Effector memory CD4-positive, alpha-beta T cell (primary cell): ENCODE measurements around the gene VIT.

Experiments
- DNase-seq, 3 donors: peaks; one replicate each; pipeline ENCODE4 v3.0.0-alpha.2; 2020
- H3K27ac ChIP-seq: 2 replicates; pipeline ENCODE4 v1.7.0; 2013; ENCODE audit warnings: mild to moderate bottlenecking, low read length, moderate library complexity; ENCODE audit not compliant: insufficient read depth, poor library complexity, severe bottlenecking
- H3K27me3 ChIP-seq: replicated peaks from 2 replicates; pipeline ENCODE4 v1.7.0; 2013; ENCODE audit warnings: mild to moderate bottlenecking, low read length; ENCODE audit not compliant: insufficient read depth, control insufficient read depth, poor library complexity, severe bottlenecking
- H3K36me3 ChIP-seq: 2 replicates; pipeline ENCODE4 v1.7.0; 2013; ENCODE audit warnings: mild to moderate bottlenecking, low read length, moderate library complexity; ENCODE audit not compliant: control insufficient read depth, insufficient read depth
- H3K4me1 ChIP-seq: 2 replicates; pipeline ENCODE4 v1.7.0; 2013; ENCODE audit warnings: low read length, mild to moderate bottlenecking; ENCODE audit not compliant: control insufficient read depth, insufficient read depth, poor library complexity, severe bottlenecking
- H3K4me3 ChIP-seq: 2 replicates; pipeline ENCODE4 v1.7.0; 2013; ENCODE audit warnings: low read length, low read depth, mild to moderate bottlenecking; ENCODE audit not compliant: insufficient read depth, poor library complexity, severe bottlenecking
- H3K9me3 ChIP-seq: 2 replicates; pipeline ENCODE4 v1.7.0; 2013; ENCODE audit warnings: mild to moderate bottlenecking, low read length, moderate library complexity; ENCODE audit not compliant: control insufficient read depth

Gene VIT

DNA sequence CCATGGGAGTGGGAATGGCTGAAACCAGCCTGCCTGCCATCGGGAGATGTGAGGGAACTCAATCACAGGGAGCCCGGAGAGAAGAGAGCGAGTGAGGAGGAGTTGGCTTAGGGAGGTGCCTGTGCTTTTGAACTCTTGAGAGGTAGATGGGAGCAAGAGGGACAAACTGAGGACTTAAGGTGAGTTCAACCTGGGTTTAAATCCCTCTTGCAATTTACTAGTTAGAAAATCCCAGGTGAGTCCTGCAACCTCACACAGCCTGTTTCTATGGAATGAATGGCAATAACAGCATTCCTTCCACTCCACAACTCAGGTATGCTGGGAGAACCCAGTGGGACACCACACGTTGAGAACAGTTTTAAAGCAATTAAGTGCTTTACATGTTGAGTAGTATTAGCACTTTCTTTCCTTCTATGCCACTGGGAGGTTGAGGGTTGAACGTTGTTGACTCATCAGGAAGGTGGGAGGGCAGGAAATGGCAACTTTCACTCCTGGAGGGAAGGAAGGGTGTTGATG is 57.3 kb downstream of the VIT start:
- Histone ChIP-seq H3K4me3 (no peak overlapping the region), H3K27ac (no peak overlapping the region), H3K27me3 (no peaks in the 10 kb centered on the region), H3K9me3 (no peaks in the 10 kb centered on the region), H3K4me1 (no peaks in the 10 kb centered on the region), H3K36me3 (no peaks in the 10 kb centered on the region)
- no peak for DNase-seq

DNA sequence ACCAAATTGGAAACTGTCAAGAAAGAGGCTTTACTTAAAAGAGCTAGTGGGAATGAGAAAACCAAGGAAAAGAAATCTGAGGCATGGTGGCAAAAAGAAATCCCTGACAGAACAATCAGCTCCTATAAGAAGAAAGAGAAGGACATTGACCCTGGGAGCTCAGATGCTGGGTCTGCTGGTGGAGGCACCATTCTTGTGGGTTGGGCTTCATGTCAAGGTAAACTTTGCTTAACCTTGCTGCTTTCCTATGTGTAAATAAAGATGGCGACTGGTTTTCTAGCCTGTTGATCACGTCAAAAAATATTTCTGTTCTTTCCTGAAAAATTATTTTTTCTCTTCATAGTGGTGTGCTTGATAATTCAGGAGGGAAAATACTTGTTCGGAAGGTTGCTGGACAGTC is 58.1 kb downstream of the VIT start:
- H3K4me1 ChIP-seq: no peaks in the 10 kb centered on the region
- no peaks in the 10 kb centered on the region for H3K36me3 ChIP-seq
- H3K27ac ChIP-seq: no peak overlapping the region
- no peak overlapping the region for H3K4me3 ChIP-seq
- no peaks in the 10 kb centered on the region for H3K27me3 ChIP-seq
- no peak for DNase-seq
- no peaks in the 10 kb centered on the region for H3K9me3 ChIP-seq

DNA sequence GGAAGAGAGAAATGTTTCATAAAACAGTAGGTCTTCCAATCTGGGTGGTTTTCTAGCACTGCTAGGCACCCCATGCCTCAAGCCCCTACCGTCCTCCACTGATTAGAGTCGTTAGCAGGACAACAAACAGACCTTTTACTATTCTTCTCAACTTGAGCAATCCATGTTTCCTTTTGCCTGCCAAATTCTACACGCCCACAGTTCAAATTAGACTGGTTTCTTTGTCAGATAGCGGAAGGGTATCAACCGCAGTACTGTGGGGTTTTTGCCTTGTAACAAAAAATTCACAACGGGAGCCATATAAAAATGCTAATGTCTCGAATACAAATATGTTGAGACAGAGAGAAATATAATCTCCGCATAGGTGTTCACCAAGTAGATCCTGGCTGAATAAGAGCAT is 59.9 kb downstream of the VIT start:
- Histone ChIP-seq H3K9me3 (no peaks in the 10 kb centered on the region), H3K4me3 (no peak overlapping the region), H3K27ac (no peak overlapping the region), H3K36me3 (no peaks in the 10 kb centered on the region), H3K4me1 (no peaks in the 10 kb centered on the region), H3K27me3 (no peaks in the 10 kb centered on the region)
- DNase-seq: no peak

DNA sequence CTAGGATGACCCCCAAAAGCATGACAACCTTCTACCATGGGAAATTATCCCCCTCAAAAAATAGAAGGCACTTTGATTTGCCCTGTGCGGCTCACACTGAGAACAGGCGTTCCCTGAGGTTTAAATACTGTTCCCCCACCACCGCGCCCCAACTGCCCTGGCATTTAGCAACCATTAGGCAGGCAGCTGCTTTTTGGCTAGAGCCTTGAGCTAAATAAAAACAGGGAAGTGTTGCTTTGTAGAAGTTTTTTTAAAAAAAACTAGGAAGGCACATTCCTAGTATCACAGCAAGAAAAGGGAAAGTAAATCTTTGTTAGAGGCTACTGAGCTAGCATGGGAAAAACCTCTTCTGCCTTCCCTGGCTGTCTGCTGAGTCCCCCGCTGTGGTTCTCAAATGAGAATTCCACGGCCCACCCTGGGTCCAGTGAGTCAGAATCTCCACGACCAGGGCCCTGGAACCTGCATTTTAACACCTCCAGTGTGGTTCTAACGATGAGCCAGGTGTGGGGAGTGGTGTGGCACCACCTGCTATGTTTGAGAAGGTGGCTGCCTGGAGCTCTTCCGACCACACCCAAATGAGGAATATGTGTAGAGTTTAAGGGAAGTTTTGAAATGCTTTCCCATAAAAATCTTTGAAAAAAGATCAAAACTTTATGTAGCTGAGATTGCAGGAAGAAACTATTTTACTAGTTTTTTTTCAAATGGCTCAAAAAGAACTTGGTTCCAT is 66.4 kb downstream of the VIT start:
- no peak for DNase-seq
- no peaks in the 10 kb centered on the region for H3K4me1 ChIP-seq
- no peaks in the 10 kb centered on the region for H3K36me3 ChIP-seq
- no peaks in the 10 kb centered on the region for H3K9me3 ChIP-seq
- no peak overlapping the region for H3K4me3 ChIP-seq
- no peaks in the 10 kb centered on the region for H3K27me3 ChIP-seq
- no peak overlapping the region for H3K27ac ChIP-seq

DNA sequence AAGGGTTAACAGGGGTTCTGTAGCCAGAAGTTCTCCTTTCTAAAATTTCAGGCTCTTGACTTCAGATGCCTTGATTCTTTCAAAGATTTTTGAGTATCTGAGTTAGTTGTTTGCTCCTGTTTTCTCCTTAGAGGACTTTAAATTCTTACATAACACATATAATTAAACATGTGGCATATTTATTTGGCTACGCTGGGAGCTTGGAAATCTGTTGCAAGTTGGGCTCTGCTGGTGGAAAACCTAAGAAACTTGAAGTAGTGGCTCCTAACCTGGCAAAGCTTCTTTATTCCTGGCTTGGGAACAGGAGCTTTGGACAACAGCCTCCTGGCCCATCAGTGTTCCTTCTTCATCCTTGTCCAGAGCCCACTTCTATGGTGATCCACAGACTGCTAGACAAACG is 72.6 kb downstream of the VIT start:
- Histone ChIP-seq H3K4me1 (no peaks in the 10 kb centered on the region), H3K4me3 (no peak overlapping the region), H3K36me3 (no peaks in the 10 kb centered on the region), H3K9me3 (no peaks in the 10 kb centered on the region), H3K27ac (no peak overlapping the region), H3K27me3 (no peaks in the 10 kb centered on the region)
- DNase-seq: no peak

DNA sequence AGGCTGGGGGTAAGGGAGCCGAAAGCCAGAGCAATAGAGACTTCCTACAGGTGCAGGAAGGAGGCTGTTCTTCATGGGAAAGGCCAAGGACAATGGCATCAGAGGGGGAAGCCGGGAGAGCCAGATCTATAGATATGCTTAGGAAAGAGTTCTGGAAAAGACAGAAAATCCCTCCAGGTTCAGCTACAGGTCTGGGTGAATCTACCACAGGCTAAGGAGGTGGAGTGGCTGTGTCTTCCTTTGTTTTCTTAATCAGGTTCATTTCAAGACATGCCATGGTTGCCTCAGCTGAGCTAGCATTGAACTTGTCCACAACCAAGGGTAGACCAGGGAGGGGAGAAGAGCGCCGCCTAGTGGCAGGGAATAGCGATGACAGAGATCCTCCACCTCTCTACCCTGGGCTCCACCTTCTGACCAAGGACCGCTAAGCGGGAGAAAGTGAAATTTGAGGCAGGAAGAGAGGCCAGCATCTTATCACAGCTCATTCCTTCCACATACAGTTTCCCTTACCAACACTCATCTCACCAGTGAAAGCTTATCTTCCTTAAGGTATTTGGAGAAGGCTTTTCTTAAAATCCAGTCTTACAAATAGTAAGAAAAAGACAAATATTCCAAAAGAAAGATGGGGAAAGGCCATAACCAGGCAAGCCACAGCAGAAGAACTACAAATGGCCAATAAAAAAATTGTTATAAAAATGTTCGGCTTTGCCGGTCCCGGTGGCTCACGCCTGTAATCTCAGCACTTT is 74.2 kb downstream of the VIT start:
- H3K27ac ChIP-seq: no peak overlapping the region
- H3K4me3 ChIP-seq: no peak overlapping the region
- no peaks in the 10 kb centered on the region for H3K27me3 ChIP-seq
- H3K36me3 ChIP-seq: no peaks in the 10 kb centered on the region
- H3K9me3 ChIP-seq: no peaks in the 10 kb centered on the region
- peak in 1 of 3 donors; percentile 1 for DNase-seq
- H3K4me1 ChIP-seq: no peaks in the 10 kb centered on the region

DNA sequence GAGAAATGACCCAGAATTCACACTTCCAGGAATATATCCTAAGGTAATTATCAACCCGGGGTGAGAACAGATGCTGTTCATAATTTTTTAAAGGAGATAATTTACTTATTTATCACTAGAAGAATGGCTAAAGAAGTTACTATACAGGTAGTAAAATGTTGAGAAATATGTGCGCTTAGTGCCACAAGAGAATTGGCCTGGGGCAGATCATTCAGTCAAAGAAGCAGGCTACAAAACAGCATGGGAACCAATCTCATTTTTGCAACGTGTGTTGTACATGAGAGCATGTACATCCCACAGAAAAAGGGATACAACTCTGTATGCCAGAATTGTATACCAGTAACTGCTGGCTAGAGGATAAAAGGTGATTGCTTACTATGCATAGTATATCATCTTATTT is 75.2 kb downstream of the VIT start:
- no peaks in the 10 kb centered on the region for H3K4me1 ChIP-seq
- DNase-seq: no peak
- H3K27me3 ChIP-seq: no peaks in the 10 kb centered on the region
- no peak overlapping the region for H3K27ac ChIP-seq
- no peak overlapping the region for H3K4me3 ChIP-seq
- H3K9me3 ChIP-seq: no peaks in the 10 kb centered on the region
- no peaks in the 10 kb centered on the region for H3K36me3 ChIP-seq

DNA sequence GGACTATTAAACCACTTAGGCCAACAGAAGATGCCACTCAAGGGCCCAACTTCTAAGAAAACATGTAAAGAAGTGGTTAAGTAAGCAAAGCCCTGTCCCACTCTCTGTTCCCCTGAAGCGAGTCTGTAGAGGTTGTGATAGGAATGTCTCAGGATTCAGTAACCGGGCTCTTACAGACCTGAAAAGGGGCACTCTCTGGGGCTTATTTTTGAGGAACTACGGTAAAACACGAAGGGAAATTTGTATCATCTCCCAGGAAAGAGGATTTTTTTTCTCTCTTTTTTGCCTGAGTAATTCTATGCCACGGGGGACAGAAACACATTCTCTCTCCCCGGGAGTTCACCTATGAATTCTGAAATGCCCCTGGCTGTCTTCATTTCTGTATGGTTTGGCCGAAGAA is 77.4 kb downstream of the VIT start:
- no peak for DNase-seq
- no peak overlapping the region for H3K4me3 ChIP-seq
- no peaks in the 10 kb centered on the region for H3K36me3 ChIP-seq
- no peaks in the 10 kb centered on the region for H3K9me3 ChIP-seq
- no peaks in the 10 kb centered on the region for H3K27me3 ChIP-seq
- no peak overlapping the region for H3K27ac ChIP-seq
- no peaks in the 10 kb centered on the region for H3K4me1 ChIP-seq

DNA sequence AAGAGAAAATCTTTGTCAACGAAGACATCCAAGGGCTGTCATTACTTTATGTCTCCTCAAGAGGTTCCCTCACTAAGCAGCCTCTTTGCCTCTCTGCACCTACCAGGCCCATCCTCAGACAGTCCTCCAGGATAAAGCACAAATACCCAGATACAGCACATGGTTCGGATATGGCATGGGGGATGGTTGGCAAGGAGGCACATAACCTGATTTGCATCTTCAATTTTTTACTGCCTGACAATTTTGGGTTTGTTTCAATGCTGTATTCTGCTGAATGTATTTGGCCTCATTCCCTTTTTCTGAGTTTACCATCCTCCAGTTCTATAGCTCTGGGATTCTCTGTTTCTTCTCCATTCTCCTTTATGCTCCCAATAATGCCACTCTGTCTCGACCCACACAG is 78.8 kb downstream of the VIT start:
- Histone ChIP-seq H3K4me3 (no peak overlapping the region), H3K27me3 (no peaks in the 10 kb centered on the region), H3K27ac (no peak overlapping the region), H3K4me1 (no peaks in the 10 kb centered on the region), H3K36me3 (no peaks in the 10 kb centered on the region), H3K9me3 (no peaks in the 10 kb centered on the region)
- DNase-seq: no peak

DNA sequence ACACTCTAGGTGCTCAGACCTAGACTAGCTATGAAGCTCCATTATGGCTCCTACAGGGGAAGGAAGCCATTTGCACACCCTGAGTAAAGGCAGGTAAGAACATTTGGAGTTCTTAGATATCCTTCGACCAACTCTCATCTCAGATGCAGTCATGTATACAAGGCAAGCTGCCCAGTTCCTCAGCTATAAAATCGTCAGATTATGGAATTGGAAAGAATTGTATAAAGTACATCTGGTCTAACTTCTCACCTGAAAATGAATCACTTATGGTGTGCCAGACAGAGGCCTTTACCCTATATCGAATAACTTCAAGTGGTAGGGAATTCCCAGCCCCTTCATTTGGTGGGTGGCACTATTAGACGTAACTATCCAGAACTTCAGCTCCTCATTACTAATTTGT is 79.3 kb downstream of the VIT start:
- Histone ChIP-seq H3K4me3 (no peak overlapping the region), H3K27ac (no peak overlapping the region), H3K27me3 (no peaks in the 10 kb centered on the region), H3K36me3 (no peaks in the 10 kb centered on the region), H3K9me3 (no peaks in the 10 kb centered on the region), H3K4me1 (no peaks in the 10 kb centered on the region)
- no peak for DNase-seq
